B cell (primary cell): ENCODE measurements around the gene BEAN1.

Experiments
- CTCF ChIP-seq: fragments of 200-600 bp; IDR thresholded peaks from one replicate; pipeline ENCODE4 v1.8.0; 2022; ENCODE audit warnings: antibody characterized with exemption, mild to moderate bottlenecking
- EZH2 ChIP-seq: IDR thresholded peaks from 2 replicates; pipeline ENCODE4 v1.6.1; 2012; ENCODE audit warnings: borderline replicate concordance, low read depth, mild to moderate bottlenecking, moderate library complexity, low read length; ENCODE audit not compliant: insufficient read depth, poor library complexity, severe bottlenecking

GRCh38 chr16:66402591-66403230, 24.4 kb upstream of the BEAN1 start:
- TF ChIP-seq CTCF, result no peak
- no peak for TF ChIP-seq EZH2
